Lower lobe of right lung (tissue), 2 donors: ENCODE data around the gene UNC50. TPM values are rescaled to one million over a fixed set of nuclear protein-coding genes. Genes with fewer than 3 reads are reported as not detected.
"Not testable (repeated sequence)": the region's sequence is repeated elsewhere in the genome, so short reads cannot be mapped to it uniquely, and the experiment has no call there.

ENCODE experiments used
- ATAC-seq, 2 donors: fragments of 200-7000 bp; cut with Tn5 transposase; one replicate each; pipeline ENCODE4 v1.9.1; 2020 to 2022; ENCODE audit warnings: mild to moderate bottlenecking in 2 of 2, moderate library complexity in 2 of 2
- DNase-seq: peaks from one replicate; pipeline ENCODE4 v3.0.0-alpha.2; 2020
- H3K27ac ChIP-seq: fragments of 200-600 bp; one replicate; pipeline ENCODE4 v1.8.0; 2022
- H3K27me3 ChIP-seq: fragments of 200-600 bp; one replicate; pipeline ENCODE4 v1.8.0; 2022; ENCODE audit warnings: low read depth
- H3K36me3 ChIP-seq: fragments of 200-600 bp; one replicate; pipeline ENCODE4 v1.8.0; 2022; ENCODE audit warnings: mild to moderate bottlenecking
- H3K4me1 ChIP-seq: fragments of 200-600 bp; one replicate; pipeline ENCODE4 v1.8.0; 2022
- H3K4me3 ChIP-seq: fragments of 200-600 bp; one replicate; pipeline ENCODE4 v1.8.0; 2022; ENCODE audit warnings: mild to moderate bottlenecking
- H3K9me3 ChIP-seq: fragments of 200-600 bp; one replicate; pipeline ENCODE4 v1.8.0; 2022
- intact Hi-C: fragments of 100-400 bp; cut with DNase I; formaldehyde crosslinking; loops from one replicate; pipeline ENCODE4 v1.11.0; 2022
- total RNA-seq: library from RNA; stranded (reverse); fragmentation: NEBNext Ultra II Directional; extraction: Animal tissue kit (Norgen Biotek cat#: 25700); gene quantifications from one replicate; pipeline ENCODE4 v1.2.1, GENCODE V29; 2021
- TF ChIP-seq, protein P1 (sequence below): fragments of 200-600 bp; IDR thresholded peaks from one replicate; pipeline ENCODE4 v1.8.0; 2022; ENCODE audit warnings: antibody characterized with exemption, mild to moderate bottlenecking
- donor health status: DM: no; HTN: yes; CAD: no; lungs with severe emphysema.

Gene UNC50
- total RNA-seq, 1 donor from 2014 or later: 53.7 TPM

- DNase-seq (no peak), ATAC-seq (peak in 1 of 2 donors; percentile 32)
- no peak overlapping the region for H3K27ac ChIP-seq
- TF ChIP-seq, protein P1, sequence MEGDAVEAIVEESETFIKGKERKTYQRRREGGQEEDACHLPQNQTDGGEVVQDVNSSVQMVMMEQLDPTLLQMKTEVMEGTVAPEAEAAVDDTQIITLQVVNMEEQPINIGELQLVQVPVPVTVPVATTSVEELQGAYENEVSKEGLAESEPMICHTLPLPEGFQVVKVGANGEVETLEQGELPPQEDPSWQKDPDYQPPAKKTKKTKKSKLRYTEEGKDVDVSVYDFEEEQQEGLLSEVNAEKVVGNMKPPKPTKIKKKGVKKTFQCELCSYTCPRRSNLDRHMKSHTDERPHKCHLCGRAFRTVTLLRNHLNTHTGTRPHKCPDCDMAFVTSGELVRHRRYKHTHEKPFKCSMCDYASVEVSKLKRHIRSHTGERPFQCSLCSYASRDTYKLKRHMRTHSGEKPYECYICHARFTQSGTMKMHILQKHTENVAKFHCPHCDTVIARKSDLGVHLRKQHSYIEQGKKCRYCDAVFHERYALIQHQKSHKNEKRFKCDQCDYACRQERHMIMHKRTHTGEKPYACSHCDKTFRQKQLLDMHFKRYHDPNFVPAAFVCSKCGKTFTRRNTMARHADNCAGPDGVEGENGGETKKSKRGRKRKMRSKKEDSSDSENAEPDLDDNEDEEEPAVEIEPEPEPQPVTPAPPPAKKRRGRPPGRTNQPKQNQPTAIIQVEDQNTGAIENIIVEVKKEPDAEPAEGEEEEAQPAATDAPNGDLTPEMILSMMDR: no peak
- H3K4me1 ChIP-seq: no peaks in the 10 kb centered on the region
- H3K9me3 ChIP-seq: no peaks in the 10 kb centered on the region
- peaks cover 34% of the 10 kb centered on the region for H3K36me3 ChIP-seq
- intact Hi-C loops: no loop called here
- no peaks in the 10 kb centered on the region for H3K27me3 ChIP-seq
- no peak overlapping the region for H3K4me3 ChIP-seq
These were observed 15.8 kb upstream of the UNC50 start for GRCh38 chr2:98592565-98592964.

DNA sequence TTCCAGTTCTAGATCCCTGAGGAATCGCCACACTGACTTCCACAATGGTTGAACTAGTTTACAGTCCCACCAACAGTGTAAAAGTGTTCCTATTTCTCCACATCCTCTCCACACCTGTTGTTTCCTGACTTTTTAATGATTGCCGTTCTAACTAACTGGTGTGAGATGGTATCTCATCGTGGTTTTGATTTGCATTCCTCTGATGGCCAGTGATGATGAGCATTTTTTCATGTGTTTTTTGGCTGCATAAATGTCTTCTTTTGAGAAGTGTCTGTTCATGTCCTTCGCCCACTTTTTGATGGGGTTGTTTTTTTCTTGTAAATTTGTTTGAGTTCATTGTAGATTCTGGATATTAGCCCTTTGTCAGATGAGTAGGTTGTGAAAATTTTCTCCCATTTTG, 13.7 kb upstream of the UNC50 start:
- ATAC-seq, H3K4me3 ChIP-seq, H3K27ac ChIP-seq, H3K9me3 ChIP-seq, DNase-seq, intact Hi-C loops, H3K4me1 ChIP-seq, H3K27me3 ChIP-seq: not testable (repeated sequence)
- peaks cover 39% of the 10 kb centered on the region for H3K36me3 ChIP-seq

DNA sequence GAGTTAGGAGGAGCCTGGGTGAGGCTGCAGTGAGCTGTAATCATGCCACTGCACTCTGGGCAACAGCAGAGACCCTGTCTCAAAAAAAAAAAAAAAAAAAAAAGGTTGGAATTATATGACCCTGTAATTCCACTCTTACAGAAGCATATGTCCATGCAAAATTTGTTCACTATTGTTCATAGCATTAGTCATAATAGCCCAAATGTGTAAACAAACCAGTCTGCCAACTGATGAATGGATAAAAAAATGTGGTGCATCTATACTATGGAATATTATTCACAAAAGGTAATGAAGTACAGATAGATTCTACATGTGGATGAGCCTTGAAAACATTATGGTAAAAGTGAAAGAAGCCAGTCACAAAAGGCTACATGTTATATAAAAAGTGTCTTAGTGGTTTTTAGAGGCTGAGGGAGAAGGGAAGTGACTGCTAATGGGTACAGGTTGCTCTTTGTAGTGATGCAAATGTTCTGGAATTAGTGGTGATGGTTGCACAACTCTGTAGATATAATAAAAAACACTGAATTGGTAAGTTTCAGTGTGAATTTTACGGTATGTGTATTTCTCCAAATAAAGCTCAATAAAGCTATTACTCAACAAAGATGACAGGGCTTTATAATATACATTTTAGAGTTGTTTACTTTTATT, 9.5 kb upstream of the UNC50 start:
- no peak overlapping the region for H3K27ac ChIP-seq
- no peaks in the 10 kb centered on the region for H3K4me1 ChIP-seq
- no peak overlapping the region for H3K4me3 ChIP-seq
- TF ChIP-seq, protein P1: no peak
- ATAC-seq (no peak), DNase-seq (no peak)
- H3K36me3 ChIP-seq: peaks cover 69% of the 10 kb centered on the region
- no peaks in the 10 kb centered on the region for H3K27me3 ChIP-seq
- H3K9me3 ChIP-seq: no peaks in the 10 kb centered on the region
- intact Hi-C loops: no loop called here

- H3K4me1 ChIP-seq: peaks cover 12% of the 10 kb centered on the region
- TF ChIP-seq, protein P1: peak; percentile 39
- intact Hi-C loops: no loop called here
- H3K27ac ChIP-seq: no peak overlapping the region
- no peak overlapping the region for H3K4me3 ChIP-seq
- peaks cover 71% of the 10 kb centered on the region for H3K36me3 ChIP-seq
- DNase-seq (no peak), ATAC-seq (peak; percentile 66 to 69)
- H3K27me3 ChIP-seq: no peaks in the 10 kb centered on the region
- no peaks in the 10 kb centered on the region for H3K9me3 ChIP-seq
These were observed 6.8 kb upstream of the UNC50 start for GRCh38 chr2:98601532-98602132.

DNA sequence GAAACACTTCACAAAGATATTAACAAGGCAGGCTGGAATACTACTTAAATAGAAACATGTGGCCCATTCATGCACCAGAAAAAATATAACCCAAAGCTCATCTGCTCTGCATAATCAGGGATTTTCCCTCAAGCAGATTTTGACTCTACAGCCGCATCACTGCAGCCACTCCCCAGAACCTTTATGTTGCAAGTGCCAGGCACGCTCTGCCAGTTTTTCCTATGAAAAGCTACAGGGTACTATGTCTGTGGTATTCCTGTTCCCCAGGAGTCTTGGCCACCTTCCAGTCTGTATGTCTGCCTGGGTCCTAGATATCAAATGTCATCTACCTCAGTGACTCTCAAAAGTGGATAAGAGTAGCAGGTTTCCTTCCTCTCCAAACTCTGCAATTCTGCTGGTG, 3.8 kb upstream of the UNC50 start:
- Histone ChIP-seq H3K27ac (no peak overlapping the region), H3K27me3 (no peaks in the 10 kb centered on the region), H3K4me3 (no peak overlapping the region), H3K4me1 (peaks cover 27% of the 10 kb centered on the region), H3K36me3 (peaks cover 46% of the 10 kb centered on the region), H3K9me3 (no peaks in the 10 kb centered on the region)
- TF ChIP-seq, protein P1: no peak
- ATAC-seq (no peak), DNase-seq (no peak)
- intact Hi-C loops: no loop called here

DNA sequence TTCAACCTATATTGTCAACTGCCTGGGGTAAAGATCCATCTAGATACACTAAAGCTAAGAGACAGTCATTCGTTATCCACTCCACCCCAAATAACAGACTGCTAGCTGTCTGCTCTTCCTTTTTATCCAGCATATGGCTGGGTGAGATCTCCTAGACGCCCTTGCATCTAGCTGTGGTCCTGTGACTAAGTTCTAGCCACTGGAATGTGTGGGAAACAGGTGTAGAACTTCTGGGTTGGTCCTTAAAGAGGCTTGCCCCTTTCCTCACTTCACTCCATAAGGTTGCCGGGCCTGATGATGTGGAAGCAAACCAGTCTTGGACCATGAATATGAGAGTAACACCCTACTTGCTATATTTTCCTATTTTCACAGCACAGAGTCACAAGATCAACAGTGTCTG, 3.3 kb upstream of the UNC50 start:
- no peaks in the 10 kb centered on the region for H3K27me3 ChIP-seq
- intact Hi-C loops: no loop called here
- H3K4me3 ChIP-seq: no peak overlapping the region
- TF ChIP-seq, protein P1: no peak
- DNase-seq (no peak), ATAC-seq (no peak)
- H3K9me3 ChIP-seq: no peaks in the 10 kb centered on the region
- peaks cover 40% of the 10 kb centered on the region for H3K36me3 ChIP-seq
- peaks cover 32% of the 10 kb centered on the region for H3K4me1 ChIP-seq
- H3K27ac ChIP-seq: no peak overlapping the region
